Lung (tissue), 12 donors: Measurements from ENCODE around the gene TAPT1. TPM values are rescaled to one million over a fixed set of nuclear protein-coding genes. Genes with fewer than 3 reads are reported as not detected.

Experiments used
- ATAC-seq: fragments of 200-7000 bp; cut with Tn5 transposase; one replicate; pipeline ENCODE4 v1.9.1; 2020; ENCODE audit warnings: moderate number of reproducible peaks; ENCODE audit not compliant: insufficient read depth, low FRiP score
- DNase-seq, 3 donors: peaks; one replicate each; pipeline ENCODE4 v3.0.0-alpha.2; 2013 to 2017
- H3K27ac ChIP-seq, 2 donors: one replicate each; pipeline ENCODE4 v1.5.1; 2013; ENCODE audit warnings: mild to moderate bottlenecking in 2 of 2, moderate library complexity in 2 of 2, control low read depth in 1 of 2, inconsistent platforms in 1 of 2, low read depth in 1 of 2, low read length in 1 of 2
- H3K27me3 ChIP-seq, 3 donors: one replicate each; pipeline ENCODE4 v1.5.1; 2013; ENCODE audit warnings: low read length in 2 of 3; ENCODE audit not compliant: control insufficient read depth in 3 of 3, insufficient read depth in 3 of 3
- H3K36me3 ChIP-seq, 4 donors: one replicate each; pipeline ENCODE4 v1.5.1; 2013; ENCODE audit warnings: low read length in 4 of 4, mild to moderate bottlenecking in 1 of 4, moderate library complexity in 1 of 4; ENCODE audit not compliant: control insufficient read depth in 4 of 4, insufficient read depth in 4 of 4
- H3K4me1 ChIP-seq, 5 donors: one replicate each; pipeline ENCODE4 v1.5.1; 2013; ENCODE audit warnings: low read length in 5 of 5, mild to moderate bottlenecking in 2 of 5, moderate library complexity in 1 of 5; ENCODE audit not compliant: control insufficient read depth in 5 of 5, insufficient read depth in 5 of 5
- H3K4me3 ChIP-seq: one replicate; pipeline ENCODE4 v1.5.1; 2013; ENCODE audit warnings: mild to moderate bottlenecking, control low read depth, moderate library complexity
- H3K9ac ChIP-seq, 2 donors: one replicate each; pipeline ENCODE4 v1.5.1; 2013; ENCODE audit warnings: low read length in 2 of 2, control low read depth in 1 of 2; ENCODE audit not compliant: insufficient read depth in 1 of 2
- H3K9me3 ChIP-seq, 4 donors: one replicate each; pipeline ENCODE4 v1.5.1; 2013; ENCODE audit warnings: low read length in 3 of 4, mild to moderate bottlenecking in 1 of 4, moderate library complexity in 1 of 4; ENCODE audit not compliant: control insufficient read depth in 4 of 4, insufficient read depth in 3 of 4
- WGBS, 2 donors: extraction: QIAGEN DNeasy Blood & Tissue Kit; methylation state at CpG; one replicate each; pipeline ENCODE4 v1.1.7; 2013; 5-methylcytosine and 5-hydroxymethylcytosine counted together
- polyA plus RNA-seq, 2 donors: library from polyadenylated mRNA; stranded (reverse); fragments of 200-250 nt; gene quantifications; one replicate each; pipeline ENCODE4 v1.2.1, GENCODE V29; 2013
- total RNA-seq, 2 donors: library from RNA; depleted of rRNA in 1 of 2; stranded (reverse); fragments of >200 nt in 1 of 2; gene quantifications; one replicate each; pipeline ENCODE4 v1.2.1, GENCODE V29; 2014 to 2021
- TF ChIP-seq, protein P1 (sequence below): IDR thresholded peaks from 2 replicates; pipeline ENCODE4 v1.5.1; 2012; ENCODE audit warnings: mild to moderate bottlenecking; ENCODE audit errors: control extremely low read depth, extremely low read depth
- donor health status: control.
- donor health status: control.
- donor health status: Bipolar disorder and iron deficiency.
- donor health status: healthy.
- donor health status: DM: yes; HTN: yes; CAD: no.

Gene TAPT1
- total and polyA plus RNA-seq, 4 donors: 13.8 to 102 (median 30.2) TPM

DNA sequence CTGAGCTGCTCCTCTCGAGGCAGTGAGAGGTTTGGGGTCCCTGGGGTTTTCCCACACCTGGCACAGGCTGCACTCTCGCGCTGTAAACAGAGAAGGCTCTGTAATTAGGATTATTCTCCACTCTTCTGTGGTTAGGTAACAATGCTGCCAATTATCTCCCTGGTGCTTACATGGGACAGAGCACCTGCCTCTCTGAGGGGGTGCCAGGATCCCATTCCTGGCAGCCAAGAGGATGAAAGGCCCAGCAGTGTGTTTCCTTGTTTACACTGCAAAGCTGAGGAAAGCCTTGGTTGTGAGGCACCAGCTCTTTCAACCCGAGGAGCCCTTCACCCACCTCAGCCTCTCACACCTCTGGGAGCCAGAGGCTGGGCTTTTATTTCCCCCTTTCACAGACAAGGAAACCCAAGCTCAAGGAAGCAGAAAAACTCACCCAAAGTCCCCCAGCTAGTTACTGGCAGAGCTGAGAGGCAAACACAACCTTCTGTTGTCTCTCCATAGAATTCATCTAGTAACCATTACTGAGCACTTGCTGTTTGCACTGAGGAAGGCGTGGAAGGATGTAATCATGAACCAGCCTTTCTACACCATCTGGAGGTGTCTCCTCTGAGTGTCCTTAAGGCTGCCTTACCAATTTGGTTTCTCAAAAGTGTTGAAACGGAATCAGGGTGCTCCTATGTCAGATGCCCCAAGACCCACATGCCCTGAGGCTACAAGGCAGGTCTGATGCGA is 102.8 kb downstream of the TAPT1 start:
- TF ChIP-seq, protein P1, sequence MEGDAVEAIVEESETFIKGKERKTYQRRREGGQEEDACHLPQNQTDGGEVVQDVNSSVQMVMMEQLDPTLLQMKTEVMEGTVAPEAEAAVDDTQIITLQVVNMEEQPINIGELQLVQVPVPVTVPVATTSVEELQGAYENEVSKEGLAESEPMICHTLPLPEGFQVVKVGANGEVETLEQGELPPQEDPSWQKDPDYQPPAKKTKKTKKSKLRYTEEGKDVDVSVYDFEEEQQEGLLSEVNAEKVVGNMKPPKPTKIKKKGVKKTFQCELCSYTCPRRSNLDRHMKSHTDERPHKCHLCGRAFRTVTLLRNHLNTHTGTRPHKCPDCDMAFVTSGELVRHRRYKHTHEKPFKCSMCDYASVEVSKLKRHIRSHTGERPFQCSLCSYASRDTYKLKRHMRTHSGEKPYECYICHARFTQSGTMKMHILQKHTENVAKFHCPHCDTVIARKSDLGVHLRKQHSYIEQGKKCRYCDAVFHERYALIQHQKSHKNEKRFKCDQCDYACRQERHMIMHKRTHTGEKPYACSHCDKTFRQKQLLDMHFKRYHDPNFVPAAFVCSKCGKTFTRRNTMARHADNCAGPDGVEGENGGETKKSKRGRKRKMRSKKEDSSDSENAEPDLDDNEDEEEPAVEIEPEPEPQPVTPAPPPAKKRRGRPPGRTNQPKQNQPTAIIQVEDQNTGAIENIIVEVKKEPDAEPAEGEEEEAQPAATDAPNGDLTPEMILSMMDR: no peak
- H3K4me3 ChIP-seq: no peak overlapping the region
- no peak for DNase-seq
- no peaks in the 10 kb centered on the region for H3K36me3 ChIP-seq
- H3K9ac ChIP-seq: no peak overlapping the region
- no peak overlapping the region for H3K27ac ChIP-seq
- no peaks in the 10 kb centered on the region for H3K4me1 ChIP-seq
- ATAC-seq: no peak
- no peaks in the 10 kb centered on the region for H3K9me3 ChIP-seq
- WGBS, 2 donors: 61 to 63% methylated on average over 7 of the region's 7 CpGs
- H3K27me3 ChIP-seq: no peaks in the 10 kb centered on the region

DNA sequence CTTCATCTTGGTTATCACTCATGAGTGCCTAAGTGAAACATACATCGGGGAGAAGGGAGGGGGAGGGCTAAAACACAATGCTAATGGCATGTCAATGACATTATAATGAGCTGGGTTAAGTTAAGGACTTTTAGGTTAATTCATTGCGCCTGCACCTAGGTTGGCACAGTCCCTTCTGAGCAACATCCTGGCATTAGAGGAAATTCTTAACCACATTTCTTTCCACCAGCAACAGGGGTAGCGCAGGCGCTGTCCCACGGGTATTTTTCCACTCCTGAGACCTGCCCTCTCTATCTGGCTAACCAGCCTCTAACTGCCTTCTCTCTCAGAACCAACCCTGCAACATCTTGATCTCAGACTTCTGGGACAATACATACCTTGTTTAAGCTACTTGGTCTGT is 103.5 kb downstream of the TAPT1 start:
- Histone ChIP-seq H3K27me3 (no peaks in the 10 kb centered on the region), H3K27ac (no peak overlapping the region), H3K9me3 (no peaks in the 10 kb centered on the region), H3K9ac (no peak overlapping the region), H3K36me3 (no peaks in the 10 kb centered on the region), H3K4me3 (no peak overlapping the region), H3K4me1 (no peaks in the 10 kb centered on the region)
- ATAC-seq (no peak), DNase-seq (no peak)
- 38 to 57% methylated on average over 5 of the region's 5 CpGs for WGBS, 2 donors
- TF ChIP-seq, protein P1: no peak

DNA sequence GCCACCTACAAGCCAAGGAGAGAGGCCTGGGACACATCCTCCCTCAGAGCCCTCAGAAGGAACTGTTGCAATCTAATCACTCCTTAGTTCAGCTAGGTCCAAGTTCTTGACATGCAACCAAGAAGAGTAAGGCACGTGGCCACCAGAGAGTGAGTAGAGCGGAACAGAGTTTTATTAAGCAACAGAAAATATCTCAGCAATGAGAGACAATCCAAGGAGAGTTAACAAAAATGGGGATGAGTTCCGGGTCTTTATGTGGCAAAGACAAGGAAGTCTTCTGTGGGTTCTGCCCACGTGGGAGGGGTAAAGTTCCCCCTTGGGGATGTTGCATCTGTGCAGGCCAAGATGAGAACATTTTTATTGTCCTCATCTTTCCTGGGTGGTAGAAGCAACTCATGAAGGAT is 104.0 kb downstream of the TAPT1 start:
- H3K27ac ChIP-seq: no peak overlapping the region
- H3K4me3 ChIP-seq: no peak overlapping the region
- H3K9me3 ChIP-seq: no peaks in the 10 kb centered on the region
- H3K4me1 ChIP-seq: peaks cover 0 to under 1% (median 0%) of the 10 kb centered on the region in 5 donors
- 28 to 73% methylated on average over 4 of the region's 4 CpGs for WGBS, 2 donors
- H3K27me3 ChIP-seq: no peaks in the 10 kb centered on the region
- H3K36me3 ChIP-seq: no peaks in the 10 kb centered on the region
- no peak for ATAC-seq
- TF ChIP-seq, protein P1: no peak
- no peak overlapping the region for H3K9ac ChIP-seq
- no peak for DNase-seq

DNA sequence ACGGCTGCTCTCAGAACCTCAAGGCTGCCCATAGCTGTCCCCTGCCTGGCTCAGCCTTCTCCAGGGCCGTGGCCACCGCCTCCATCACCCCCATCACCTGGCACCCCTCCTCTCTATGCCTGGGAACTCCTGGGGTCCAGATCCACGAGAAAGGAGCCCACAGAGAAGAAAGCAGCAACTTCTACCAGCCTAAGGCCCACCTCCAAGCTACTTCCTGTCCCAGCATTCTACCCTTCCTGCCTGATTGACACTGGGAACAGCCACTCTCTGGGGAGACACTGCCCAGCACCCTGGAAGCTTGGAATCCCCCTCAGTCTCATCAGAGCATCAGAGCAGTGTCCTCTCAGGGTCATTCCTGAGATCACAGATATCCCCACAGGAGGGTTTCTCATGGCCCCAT is 105.6 kb downstream of the TAPT1 start:
- no peak for DNase-seq
- TF ChIP-seq, protein P1: no peak
- H3K36me3 ChIP-seq: no peaks in the 10 kb centered on the region
- H3K27me3 ChIP-seq: no peaks in the 10 kb centered on the region
- H3K4me3 ChIP-seq: no peak overlapping the region
- H3K9ac ChIP-seq: no peak overlapping the region
- H3K4me1 ChIP-seq: peaks cover 0 to 4% (median 0%) of the 10 kb centered on the region in 5 donors
- whole genome bisulfite sequencing, 2 donors: 87% methylated on average over 4 of the region's 4 CpGs
- no peak for ATAC-seq
- no peak overlapping the region for H3K27ac ChIP-seq
- H3K9me3 ChIP-seq: no peaks in the 10 kb centered on the region
